Loucy (cell line): ENCODE results near the gene PKD1.

Experiments
- H2AFZ ChIP-seq: fragments of 200-600 bp; sonication (generic); 2 replicates; pipeline ENCODE4 v1.6.0; 2016; ENCODE audit warnings: antibody characterized with exemption, mild to moderate bottlenecking, low read length, moderate library complexity
- H3F3A ChIP-seq: fragments of 200-600 bp; 2 replicates; pipeline ENCODE4 v1.6.0; 2016; ENCODE audit warnings: antibody characterized with exemption, low read depth, mild to moderate bottlenecking
- H3K27me3 ChIP-seq: fragments of 200-600 bp; sonication (generic); 2 replicates; pipeline ENCODE4 v1.6.1; 2014; ENCODE audit warnings: low read length, mild to moderate bottlenecking; ENCODE audit not compliant: insufficient read depth, poor library complexity, severe bottlenecking
- H3K36me3 ChIP-seq: fragments of 200-600 bp; sonication (generic); 2 replicates; pipeline ENCODE4 v1.6.1; 2016; ENCODE audit warnings: low read length; ENCODE audit not compliant: insufficient read depth
- H3K4me1 ChIP-seq: fragments of 200-600 bp; sonication (generic); 2 replicates; pipeline ENCODE4 v1.5.1; 2014; ENCODE audit warnings: low read length, mild to moderate bottlenecking; ENCODE audit not compliant: insufficient read depth, poor library complexity, severe bottlenecking
- H3K4me2 ChIP-seq: fragments of 200-600 bp; sonication (generic); 2 replicates; pipeline ENCODE4 v1.6.0; 2014; ENCODE audit warnings: antibody characterized with exemption, low read length, low read depth, mild to moderate bottlenecking; ENCODE audit not compliant: poor library complexity, severe bottlenecking
- H3K4me3 ChIP-seq: fragments of 200-600 bp; sonication (generic); 2 replicates; pipeline ENCODE4 v1.5.1; 2014; ENCODE audit warnings: low read length, mild to moderate bottlenecking, mixed read lengths; ENCODE audit not compliant: poor library complexity, severe bottlenecking
- H3K79me2 ChIP-seq: fragments of 200-600 bp; sonication (generic); 2 replicates; pipeline ENCODE4 v1.6.1; 2014; ENCODE audit warnings: low read length; ENCODE audit not compliant: insufficient read depth
- H3K9ac ChIP-seq: fragments of 200-600 bp; sonication (generic); 2 replicates; pipeline ENCODE4 v1.6.0; 2014; ENCODE audit warnings: mild to moderate bottlenecking, low read depth, low read length, moderate library complexity; ENCODE audit not compliant: poor library complexity, severe bottlenecking
- H3K9me2 ChIP-seq: fragments of 200-600 bp; sonication (generic); replicated peaks from 2 replicates; pipeline ENCODE4 v1.6.1; 2016; ENCODE audit warnings: low read depth, low read length, mixed read lengths
- H3K9me3 ChIP-seq: fragments of 200-600 bp; sonication (generic); 2 replicates; pipeline ENCODE4 v1.6.1; 2014; ENCODE audit warnings: mild to moderate bottlenecking, antibody characterized with exemption, low read length, low read depth; ENCODE audit not compliant: insufficient read depth
- H4K20me1 ChIP-seq: fragments of 200-600 bp; sonication (generic); 2 replicates; pipeline ENCODE4 v1.6.0; 2014; ENCODE audit warnings: antibody characterized with exemption, low read length, mild to moderate bottlenecking; ENCODE audit not compliant: insufficient read depth, poor library complexity, severe bottlenecking
- EZH2phosphoT487 ChIP-seq: fragments of 200-600 bp; IDR thresholded peaks from 2 replicates; pipeline ENCODE4 v1.6.1; 2018; ENCODE audit warnings: antibody characterized with exemption, mild to moderate bottlenecking, moderate library complexity, borderline replicate concordance
- TF ChIP-seq, protein P1 (sequence below): fragments of 200-600 bp; sonication (generic); conservative IDR thresholded peaks from 2 replicates; pipeline ENCODE4 v1.5.1; 2014; ENCODE audit warnings: mild to moderate bottlenecking, antibody characterized with exemption, low read length

Gene PKD1

DNA sequence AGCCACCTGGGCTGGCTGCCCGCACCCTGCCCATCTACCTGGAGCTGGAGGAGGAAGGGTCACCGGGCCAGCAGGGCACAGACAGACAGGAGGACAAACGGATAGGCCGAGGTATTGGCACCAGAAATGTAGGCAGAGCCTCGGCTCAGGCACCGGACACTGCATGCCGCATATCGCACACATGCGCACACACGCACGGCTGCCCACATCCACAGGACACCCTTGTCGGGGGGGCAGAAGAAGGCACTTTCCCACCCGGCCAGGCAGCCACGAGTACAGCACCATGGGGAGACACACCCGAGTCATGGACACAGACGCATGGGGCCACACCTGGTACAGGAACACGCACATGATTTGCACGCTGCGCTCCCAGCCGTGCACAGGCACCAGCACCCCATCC lies 46.3 kb upstream of the PKD1 start:
- Histone ChIP-seq H3K9me2 (no peaks in the 10 kb centered on the region), H3K27me3 (no peaks in the 10 kb centered on the region), H2AFZ (no peak overlapping the region), H3K79me2 (no peaks in the 10 kb centered on the region), H3K9me3 (no peaks in the 10 kb centered on the region), H4K20me1 (no peaks in the 10 kb centered on the region), H3K9ac (no peak overlapping the region), H3K36me3 (no peaks in the 10 kb centered on the region), H3K4me1 (no peaks in the 10 kb centered on the region), H3K4me2 (no peak overlapping the region), H3F3A (no peaks in the 10 kb centered on the region), H3K4me3 (no peak overlapping the region)
- TF ChIP-seq, protein P1, sequence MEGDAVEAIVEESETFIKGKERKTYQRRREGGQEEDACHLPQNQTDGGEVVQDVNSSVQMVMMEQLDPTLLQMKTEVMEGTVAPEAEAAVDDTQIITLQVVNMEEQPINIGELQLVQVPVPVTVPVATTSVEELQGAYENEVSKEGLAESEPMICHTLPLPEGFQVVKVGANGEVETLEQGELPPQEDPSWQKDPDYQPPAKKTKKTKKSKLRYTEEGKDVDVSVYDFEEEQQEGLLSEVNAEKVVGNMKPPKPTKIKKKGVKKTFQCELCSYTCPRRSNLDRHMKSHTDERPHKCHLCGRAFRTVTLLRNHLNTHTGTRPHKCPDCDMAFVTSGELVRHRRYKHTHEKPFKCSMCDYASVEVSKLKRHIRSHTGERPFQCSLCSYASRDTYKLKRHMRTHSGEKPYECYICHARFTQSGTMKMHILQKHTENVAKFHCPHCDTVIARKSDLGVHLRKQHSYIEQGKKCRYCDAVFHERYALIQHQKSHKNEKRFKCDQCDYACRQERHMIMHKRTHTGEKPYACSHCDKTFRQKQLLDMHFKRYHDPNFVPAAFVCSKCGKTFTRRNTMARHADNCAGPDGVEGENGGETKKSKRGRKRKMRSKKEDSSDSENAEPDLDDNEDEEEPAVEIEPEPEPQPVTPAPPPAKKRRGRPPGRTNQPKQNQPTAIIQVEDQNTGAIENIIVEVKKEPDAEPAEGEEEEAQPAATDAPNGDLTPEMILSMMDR: no peak
- TF ChIP-seq EZH2phosphoT487: no peak

- H3K79me2 ChIP-seq: no peaks in the 10 kb centered on the region
- no peak overlapping the region for H2AFZ ChIP-seq
- no peaks in the 10 kb centered on the region for H3K27me3 ChIP-seq
- H3K4me1 ChIP-seq: no peaks in the 10 kb centered on the region
- no peak for TF ChIP-seq EZH2phosphoT487
- TF ChIP-seq, protein P1: no peak
- H3K9ac ChIP-seq: no peak overlapping the region
- no peaks in the 10 kb centered on the region for H3K9me2 ChIP-seq
- H4K20me1 ChIP-seq: no peaks in the 10 kb centered on the region
- H3F3A ChIP-seq: no peaks in the 10 kb centered on the region
- H3K9me3 ChIP-seq: no peaks in the 10 kb centered on the region
- no peaks in the 10 kb centered on the region for H3K36me3 ChIP-seq
- no peak overlapping the region for H3K4me2 ChIP-seq
- no peak overlapping the region for H3K4me3 ChIP-seq
These were observed 45.5 kb upstream of the PKD1 start for GRCh38 chr16:2180962-2181923.

GRCh38 chr16:2180461-2180860 lies 44.8 kb upstream of the PKD1 start:
- Histone ChIP-seq H2AFZ (no peak overlapping the region), H3K4me2 (no peak overlapping the region), H3K9me3 (no peaks in the 10 kb centered on the region), H3K79me2 (no peaks in the 10 kb centered on the region), H4K20me1 (no peaks in the 10 kb centered on the region), H3K9ac (no peak overlapping the region), H3K36me3 (no peaks in the 10 kb centered on the region), H3K4me3 (no peak overlapping the region), H3K9me2 (no peaks in the 10 kb centered on the region), H3K4me1 (no peaks in the 10 kb centered on the region), H3F3A (no peaks in the 10 kb centered on the region), H3K27me3 (no peaks in the 10 kb centered on the region)
- no peak for TF ChIP-seq EZH2phosphoT487
- TF ChIP-seq, protein P1: no peak
